ENCODE results near the gene AADAT.

GRCh38 chr4:170080496-170080895, 9.3 kb downstream of the AADAT start:
- TF ChIP-seq CTCF (conservative IDR thresholded peaks at IDR 0.05) (no peak), ZFX (IDR thresholded peaks at IDR 0.05) (no peak)
